ENCODE measurements around the gene ELAC2.

DNA sequence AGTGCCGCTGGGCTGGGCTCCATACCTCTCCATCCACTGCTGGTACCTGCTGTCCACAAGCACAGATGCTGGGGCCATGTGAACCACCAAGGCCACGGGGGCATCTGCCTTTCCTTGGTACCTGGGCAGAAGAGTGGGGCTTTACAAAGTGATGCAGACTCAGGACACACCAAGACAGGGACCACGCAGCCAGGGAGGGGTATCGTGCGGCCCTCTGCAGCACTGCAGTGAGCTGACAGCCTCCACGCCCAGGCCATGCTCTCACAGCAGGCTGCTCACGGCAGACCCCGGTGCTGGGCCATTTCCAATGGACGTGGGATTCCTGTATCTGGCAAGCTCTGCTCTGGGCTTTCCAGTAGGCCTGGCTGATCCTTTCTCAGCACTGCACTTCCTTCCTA, 14.4 kb downstream of the ELAC2 start:
- TF ChIP-seq, protein P1, sequence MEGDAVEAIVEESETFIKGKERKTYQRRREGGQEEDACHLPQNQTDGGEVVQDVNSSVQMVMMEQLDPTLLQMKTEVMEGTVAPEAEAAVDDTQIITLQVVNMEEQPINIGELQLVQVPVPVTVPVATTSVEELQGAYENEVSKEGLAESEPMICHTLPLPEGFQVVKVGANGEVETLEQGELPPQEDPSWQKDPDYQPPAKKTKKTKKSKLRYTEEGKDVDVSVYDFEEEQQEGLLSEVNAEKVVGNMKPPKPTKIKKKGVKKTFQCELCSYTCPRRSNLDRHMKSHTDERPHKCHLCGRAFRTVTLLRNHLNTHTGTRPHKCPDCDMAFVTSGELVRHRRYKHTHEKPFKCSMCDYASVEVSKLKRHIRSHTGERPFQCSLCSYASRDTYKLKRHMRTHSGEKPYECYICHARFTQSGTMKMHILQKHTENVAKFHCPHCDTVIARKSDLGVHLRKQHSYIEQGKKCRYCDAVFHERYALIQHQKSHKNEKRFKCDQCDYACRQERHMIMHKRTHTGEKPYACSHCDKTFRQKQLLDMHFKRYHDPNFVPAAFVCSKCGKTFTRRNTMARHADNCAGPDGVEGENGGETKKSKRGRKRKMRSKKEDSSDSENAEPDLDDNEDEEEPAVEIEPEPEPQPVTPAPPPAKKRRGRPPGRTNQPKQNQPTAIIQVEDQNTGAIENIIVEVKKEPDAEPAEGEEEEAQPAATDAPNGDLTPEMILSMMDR (IDR thresholded peaks at IDR 0.05) = no peak
- TF ChIP-seq POLR2AphosphoS5 (IDR thresholded peaks at IDR 0.05) (no peak), POLR2A (IDR thresholded peaks at IDR 0.05) (no peak)
